Peyer's patch (tissue), 4 donors: ENCODE data around the gene FSIP1.
"Not testable (repeated sequence)": the region's sequence is repeated elsewhere in the genome, so short reads cannot be mapped to it uniquely, and the experiment has no call there.

Experiments used
- CTCF ChIP-seq, 6 experiments: fragments of 450-650 bp in 4 of 6; fragments of 200-600 bp in 2 of 6; sonication (generic) in 1 of 6; IDR thresholded peaks; one replicate each; pipeline ENCODE4 v1.5.1; 2017 to 2019; ENCODE audit warnings: antibody characterized with exemption in 6 of 6, mild to moderate bottlenecking in 3 of 6, moderate library complexity in 1 of 6
- POLR2A ChIP-seq, 2 donors: fragments of 450-650 bp; IDR thresholded peaks; one replicate each; pipeline ENCODE4 v1.5.1; 2017; ENCODE audit warnings: antibody characterized with exemption in 2 of 2, mild to moderate bottlenecking in 2 of 2, moderate library complexity in 2 of 2

GRCh38 chr15:39812651-39813050 lies 30.0 kb upstream of the FSIP1 start:
- TF ChIP-seq CTCF, POLR2A (IDR thresholded peaks at IDR 0.05): not testable (repeated sequence)
